ENCODE results near the gene STAG1. TPM values are rescaled to one million over a fixed set of nuclear protein-coding genes. Genes with fewer than 3 reads are reported as not detected.
"Not testable (repeated sequence)": the region's sequence is repeated elsewhere in the genome, so short reads cannot be mapped to it uniquely, and the experiment has no call there.

The STAG1 gene
- polyA plus RNA-seq, 1 of the 3 experiments (the other 2 are of a cell fraction) = 5.5 TPM

- TF ChIP-seq RCOR1 (IDR thresholded peaks at IDR 0.05; ENCODE audit: low read length) (no peak), NRF1 (IDR thresholded peaks at IDR 0.05; ENCODE audit: low read depth, low read length) (no peak), SMC3 (IDR thresholded peaks at IDR 0.05; ENCODE audit: low read depth, low read length) (no peak), SIN3A (IDR thresholded peaks at IDR 0.05; ENCODE audit: borderline replicate concordance, low read depth, low read length) (no peak), TEAD4 (IDR thresholded peaks at IDR 0.05; ENCODE audit: borderline replicate concordance, insufficient read depth) (no peak)
Measured at GRCh38 chr3:136667081-136667480, 85.1 kb downstream of the STAG1 start (continued).

GRCh38 chr3:136666301-136666700 is 85.9 kb downstream of the STAG1 start:
- H3K9me3 ChIP-seq; H3K9me2 ChIP-seq; H3K4me3 ChIP-seq (ENCODE audit: low read depth in 2 of 2, low read length in 1 of 2); H4K20me1 ChIP-seq (ENCODE audit: insufficient read depth); H3K4me1 ChIP-seq (ENCODE audit: control insufficient read depth in 1 of 2, insufficient read depth in 2 of 2, low read depth in 1 of 2, low read length in 1 of 2); POLR2A ChIA-PET; H3K9ac ChIP-seq; H2AFZ ChIP-seq (ENCODE audit: low read depth); H3K27me3 ChIP-seq (ENCODE audit: insufficient read depth); CTCF ChIA-PET; H3K4me2 ChIP-seq; H3F3A ChIP-seq (replicated peaks; ENCODE audit: insufficient read depth); DNase-seq; H3K36me3 ChIP-seq (replicated peaks in 1 of 2; ENCODE audit: control insufficient read depth in 1 of 2, insufficient read depth in 2 of 2, low read length in 1 of 2); H3K27ac ChIP-seq (ENCODE audit: low read depth in 2 of 2, low read length in 1 of 2): not testable (repeated sequence)
- WGBS (ENCODE audit: low lambda C conversion rate) = 97% methylated on average over 6 of the region's 6 CpGs
- H3K79me2 ChIP-seq (ENCODE audit: insufficient read depth) = peaks cover 92% of the 10 kb centered on the region

GRCh38 chr3:136664771-136665170 is 87.4 kb downstream of the STAG1 start:
- 100% methylated on average over 1 of the region's 1 CpG for WGBS (ENCODE audit: low lambda C conversion rate)
- TF ChIP-seq EZH2phosphoT487 (IDR thresholded peaks at IDR 0.05; ENCODE audit: borderline replicate concordance, low read depth) (no peak), EP300 (IDR thresholded peaks at IDR 0.05; ENCODE audit: borderline replicate concordance in 1 of 2, low read depth in 1 of 2, low read length in 1 of 2) (no peak), FOXJ3 (CRISPR knock-in tag; IDR thresholded peaks at IDR 0.05) (no peak), NRF1 (IDR thresholded peaks at IDR 0.05; ENCODE audit: low read depth, low read length) (no peak), CHD2 (IDR thresholded peaks at IDR 0.05; ENCODE audit: low read length, partially characterized antibody) (no peak), JUND (IDR thresholded peaks at IDR 0.05) (no peak), MXI1 (IDR thresholded peaks at IDR 0.05; ENCODE audit: low read depth, low read length) (no peak), ZBTB33 (IDR thresholded peaks at IDR 0.05; ENCODE audit: borderline replicate concordance, low read depth) (no peak)
- DNase-seq = no peak
- Histone ChIP-seq H3K79me2 (ENCODE audit: insufficient read depth) (peaks cover 91% of the 10 kb centered on the region), H3K4me3 (ENCODE audit: low read depth in 2 of 2, low read length in 1 of 2) (no peak overlapping the region), H4K20me1 (ENCODE audit: insufficient read depth) (peaks cover 16% of the 10 kb centered on the region; the same call in 1 of the 2 replicates), H3K4me1 (ENCODE audit: control insufficient read depth in 1 of 2, insufficient read depth in 2 of 2, low read depth in 1 of 2, low read length in 1 of 2) (no peaks in the 10 kb centered on the region), H3K9me3 (no peaks in the 10 kb centered on the region), H3F3A (replicated peaks; ENCODE audit: insufficient read depth) (no peaks in the 10 kb centered on the region), H3K36me3 (replicated peaks in 1 of 2; ENCODE audit: control insufficient read depth in 1 of 2, insufficient read depth in 2 of 2, low read length in 1 of 2) (no peaks in the 10 kb centered on the region), H3K27ac (ENCODE audit: low read depth in 2 of 2, low read length in 1 of 2) (no peak overlapping the region), H3K27me3 (ENCODE audit: insufficient read depth) (no peaks in the 10 kb centered on the region), H3K9ac (no peak overlapping the region), H3K4me2 (no peak overlapping the region), H3K9me2 (no peaks in the 10 kb centered on the region), H2AFZ (ENCODE audit: low read depth) (no peak overlapping the region)
- ChIA-PET CTCF (interaction anchor here (1.3 to 1.6 kb wide), 2 partner anchors 13 to 88 kb away, joined by 3 to 4 read pairs; partner anchors contain the start of gene STAG1), POLR2A (no interaction called here)
